Keratinocyte (primary cell): ENCODE data around the gene ERMP1.

ENCODE experiments used
- EZH2 ChIP-seq: IDR thresholded peaks from one replicate; pipeline ENCODE4 v1.6.1; 2012; ENCODE audit warnings: inconsistent platforms, mild to moderate bottlenecking, low read length, moderate library complexity
- TF ChIP-seq, protein P1 (sequence below), 3 experiments: IDR thresholded peaks in 1 of 3; conservative IDR thresholded peaks in 1 of 3; optimal IDR thresholded peaks in 1 of 3; 2 replicates in 2 of 3; 3 replicates in 1 of 3; pipeline versions ENCODE3 to v1.5.1; 2011; ENCODE audit warnings: low read length in 3 of 3, mild to moderate bottlenecking in 3 of 3, moderate library complexity in 2 of 3, control low read depth in 1 of 3, inconsistent platforms in 1 of 3; ENCODE audit not compliant: insufficient read depth in 2 of 3; ENCODE audit errors: extremely low read depth in 1 of 3

DNA sequence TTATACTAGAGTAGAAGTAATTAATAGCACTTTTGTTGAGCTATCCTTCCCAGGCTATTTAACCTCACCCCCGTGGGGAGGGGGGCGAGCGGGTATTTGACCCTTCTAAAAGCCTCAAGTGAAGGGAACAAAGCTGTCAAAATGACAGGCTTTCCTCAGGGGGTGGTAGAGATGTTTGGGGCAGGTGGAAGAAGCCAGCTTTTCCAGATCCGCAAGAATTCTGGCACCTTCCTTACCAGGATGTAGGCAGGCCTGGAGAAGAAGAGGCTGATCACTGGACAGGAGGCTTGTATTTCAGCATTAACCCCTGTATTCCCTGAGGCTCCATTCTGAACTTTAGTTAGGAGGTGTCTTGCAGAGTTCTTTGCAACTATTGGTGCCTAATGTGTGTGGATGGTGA is 31.5 kb upstream of the ERMP1 start:
- TF ChIP-seq, protein P1, sequence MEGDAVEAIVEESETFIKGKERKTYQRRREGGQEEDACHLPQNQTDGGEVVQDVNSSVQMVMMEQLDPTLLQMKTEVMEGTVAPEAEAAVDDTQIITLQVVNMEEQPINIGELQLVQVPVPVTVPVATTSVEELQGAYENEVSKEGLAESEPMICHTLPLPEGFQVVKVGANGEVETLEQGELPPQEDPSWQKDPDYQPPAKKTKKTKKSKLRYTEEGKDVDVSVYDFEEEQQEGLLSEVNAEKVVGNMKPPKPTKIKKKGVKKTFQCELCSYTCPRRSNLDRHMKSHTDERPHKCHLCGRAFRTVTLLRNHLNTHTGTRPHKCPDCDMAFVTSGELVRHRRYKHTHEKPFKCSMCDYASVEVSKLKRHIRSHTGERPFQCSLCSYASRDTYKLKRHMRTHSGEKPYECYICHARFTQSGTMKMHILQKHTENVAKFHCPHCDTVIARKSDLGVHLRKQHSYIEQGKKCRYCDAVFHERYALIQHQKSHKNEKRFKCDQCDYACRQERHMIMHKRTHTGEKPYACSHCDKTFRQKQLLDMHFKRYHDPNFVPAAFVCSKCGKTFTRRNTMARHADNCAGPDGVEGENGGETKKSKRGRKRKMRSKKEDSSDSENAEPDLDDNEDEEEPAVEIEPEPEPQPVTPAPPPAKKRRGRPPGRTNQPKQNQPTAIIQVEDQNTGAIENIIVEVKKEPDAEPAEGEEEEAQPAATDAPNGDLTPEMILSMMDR (optimal IDR thresholded peaks at IDR 0.05 in 1 of 3, IDR thresholded peaks at IDR 0.05 in 1 of 3, conservative IDR thresholded peaks at IDR 0.05 in 1 of 3; ENCODE audit: extremely low read depth in 1 of 3, insufficient read depth in 2 of 3, low read length in 3 of 3): no peak
- no peak for TF ChIP-seq EZH2
